Measurements from ENCODE around the gene KLHDC10. TPM values are rescaled to one million over a fixed set of nuclear protein-coding genes. Genes with fewer than 3 reads are reported as not detected.

The KLHDC10 gene
- total and polyA plus RNA-seq, 2 of the 13 experiments (the other 11 are each of a cell fraction or from before 2014, with no cell fraction given), result 11.9 to 21.6 TPM

DNA sequence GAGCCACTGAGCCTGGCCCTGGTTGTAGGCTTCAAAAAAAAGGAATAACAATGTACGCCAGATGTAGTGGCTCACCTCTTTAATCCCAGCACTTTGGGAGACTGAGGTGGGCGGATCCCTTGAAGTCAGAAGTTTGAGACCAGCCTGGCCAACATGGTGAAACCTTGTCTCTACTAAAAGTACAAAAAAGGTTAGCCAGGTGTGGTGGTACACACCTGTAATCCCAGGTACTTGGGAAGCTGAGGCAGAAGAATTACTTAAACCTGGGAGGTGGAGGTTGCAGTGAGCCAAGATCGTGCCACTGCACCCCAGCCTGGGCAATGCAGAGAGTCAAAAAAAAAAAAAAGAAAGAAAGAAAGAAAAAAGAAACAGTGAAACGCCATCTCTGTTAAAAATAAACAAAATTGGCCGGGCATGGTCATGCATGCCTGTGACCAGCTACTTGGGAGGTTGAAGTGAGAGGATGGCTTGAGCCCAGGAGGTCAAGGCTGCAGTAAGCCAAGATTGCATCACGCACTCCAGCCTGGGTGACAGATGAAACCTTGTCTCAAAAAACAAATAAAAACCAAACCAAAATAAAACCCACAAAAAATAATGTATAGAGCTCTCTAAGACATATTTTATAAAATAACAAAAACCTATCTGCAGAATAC, 4.7 kb upstream of the KLHDC10 start:
- peak; percentile 72 for DNase-seq (ENCODE audit: low spot score)
- H3K27ac ChIP-seq (ENCODE audit: extremely low read length, insufficient read depth, low read length), result peak overlapping the region; percentile 74
- TF ChIP-seq RXRA (CRISPR knock-in tag; IDR thresholded peaks at IDR 0.05) (peak; percentile 77; the same call in 1 of the 2 replicates), NFE2L1 (CRISPR knock-in tag; IDR thresholded peaks at IDR 0.05; ENCODE audit: borderline replicate concordance) (no peak), ZNF563 (CRISPR knock-in tag; IDR thresholded peaks at IDR 0.05) (no peak), NBN (conservative IDR thresholded peaks at IDR 0.05) (no peak), KDM6A (CRISPR knock-in tag; IDR thresholded peaks at IDR 0.05; ENCODE audit: low read depth) (peak; percentile 36; the same call in 1 of the 2 replicates)
- TF ChIP-seq, protein P1, sequence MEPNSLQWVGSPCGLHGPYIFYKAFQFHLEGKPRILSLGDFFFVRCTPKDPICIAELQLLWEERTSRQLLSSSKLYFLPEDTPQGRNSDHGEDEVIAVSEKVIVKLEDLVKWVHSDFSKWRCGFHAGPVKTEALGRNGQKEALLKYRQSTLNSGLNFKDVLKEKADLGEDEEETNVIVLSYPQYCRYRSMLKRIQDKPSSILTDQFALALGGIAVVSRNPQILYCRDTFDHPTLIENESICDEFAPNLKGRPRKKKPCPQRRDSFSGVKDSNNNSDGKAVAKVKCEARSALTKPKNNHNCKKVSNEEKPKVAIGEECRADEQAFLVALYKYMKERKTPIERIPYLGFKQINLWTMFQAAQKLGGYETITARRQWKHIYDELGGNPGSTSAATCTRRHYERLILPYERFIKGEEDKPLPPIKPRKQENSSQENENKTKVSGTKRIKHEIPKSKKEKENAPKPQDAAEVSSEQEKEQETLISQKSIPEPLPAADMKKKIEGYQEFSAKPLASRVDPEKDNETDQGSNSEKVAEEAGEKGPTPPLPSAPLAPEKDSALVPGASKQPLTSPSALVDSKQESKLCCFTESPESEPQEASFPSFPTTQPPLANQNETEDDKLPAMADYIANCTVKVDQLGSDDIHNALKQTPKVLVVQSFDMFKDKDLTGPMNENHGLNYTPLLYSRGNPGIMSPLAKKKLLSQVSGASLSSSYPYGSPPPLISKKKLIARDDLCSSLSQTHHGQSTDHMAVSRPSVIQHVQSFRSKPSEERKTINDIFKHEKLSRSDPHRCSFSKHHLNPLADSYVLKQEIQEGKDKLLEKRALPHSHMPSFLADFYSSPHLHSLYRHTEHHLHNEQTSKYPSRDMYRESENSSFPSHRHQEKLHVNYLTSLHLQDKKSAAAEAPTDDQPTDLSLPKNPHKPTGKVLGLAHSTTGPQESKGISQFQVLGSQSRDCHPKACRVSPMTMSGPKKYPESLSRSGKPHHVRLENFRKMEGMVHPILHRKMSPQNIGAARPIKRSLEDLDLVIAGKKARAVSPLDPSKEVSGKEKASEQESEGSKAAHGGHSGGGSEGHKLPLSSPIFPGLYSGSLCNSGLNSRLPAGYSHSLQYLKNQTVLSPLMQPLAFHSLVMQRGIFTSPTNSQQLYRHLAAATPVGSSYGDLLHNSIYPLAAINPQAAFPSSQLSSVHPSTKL (CRISPR knock-in tag; IDR thresholded peaks at IDR 0.05), result peak; percentile 91
- TF ChIP-seq, protein P2, sequence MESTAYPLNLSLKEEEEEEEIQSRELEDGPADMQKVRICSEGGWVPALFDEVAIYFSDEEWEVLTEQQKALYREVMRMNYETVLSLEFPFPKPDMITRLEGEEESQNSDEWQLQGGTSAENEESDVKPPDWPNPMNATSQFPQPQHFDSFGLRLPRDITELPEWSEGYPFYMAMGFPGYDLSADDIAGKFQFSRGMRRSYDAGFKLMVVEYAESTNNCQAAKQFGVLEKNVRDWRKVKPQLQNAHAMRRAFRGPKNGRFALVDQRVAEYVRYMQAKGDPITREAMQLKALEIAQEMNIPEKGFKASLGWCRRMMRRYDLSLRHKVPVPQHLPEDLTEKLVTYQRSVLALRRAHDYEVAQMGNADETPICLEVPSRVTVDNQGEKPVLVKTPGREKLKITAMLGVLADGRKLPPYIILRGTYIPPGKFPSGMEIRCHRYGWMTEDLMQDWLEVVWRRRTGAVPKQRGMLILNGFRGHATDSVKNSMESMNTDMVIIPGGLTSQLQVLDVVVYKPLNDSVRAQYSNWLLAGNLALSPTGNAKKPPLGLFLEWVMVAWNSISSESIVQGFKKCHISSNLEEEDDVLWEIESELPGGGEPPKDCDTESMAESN (CRISPR knock-in tag; conservative IDR thresholded peaks at IDR 0.05), result no peak
- TF ChIP-seq, protein P3, sequence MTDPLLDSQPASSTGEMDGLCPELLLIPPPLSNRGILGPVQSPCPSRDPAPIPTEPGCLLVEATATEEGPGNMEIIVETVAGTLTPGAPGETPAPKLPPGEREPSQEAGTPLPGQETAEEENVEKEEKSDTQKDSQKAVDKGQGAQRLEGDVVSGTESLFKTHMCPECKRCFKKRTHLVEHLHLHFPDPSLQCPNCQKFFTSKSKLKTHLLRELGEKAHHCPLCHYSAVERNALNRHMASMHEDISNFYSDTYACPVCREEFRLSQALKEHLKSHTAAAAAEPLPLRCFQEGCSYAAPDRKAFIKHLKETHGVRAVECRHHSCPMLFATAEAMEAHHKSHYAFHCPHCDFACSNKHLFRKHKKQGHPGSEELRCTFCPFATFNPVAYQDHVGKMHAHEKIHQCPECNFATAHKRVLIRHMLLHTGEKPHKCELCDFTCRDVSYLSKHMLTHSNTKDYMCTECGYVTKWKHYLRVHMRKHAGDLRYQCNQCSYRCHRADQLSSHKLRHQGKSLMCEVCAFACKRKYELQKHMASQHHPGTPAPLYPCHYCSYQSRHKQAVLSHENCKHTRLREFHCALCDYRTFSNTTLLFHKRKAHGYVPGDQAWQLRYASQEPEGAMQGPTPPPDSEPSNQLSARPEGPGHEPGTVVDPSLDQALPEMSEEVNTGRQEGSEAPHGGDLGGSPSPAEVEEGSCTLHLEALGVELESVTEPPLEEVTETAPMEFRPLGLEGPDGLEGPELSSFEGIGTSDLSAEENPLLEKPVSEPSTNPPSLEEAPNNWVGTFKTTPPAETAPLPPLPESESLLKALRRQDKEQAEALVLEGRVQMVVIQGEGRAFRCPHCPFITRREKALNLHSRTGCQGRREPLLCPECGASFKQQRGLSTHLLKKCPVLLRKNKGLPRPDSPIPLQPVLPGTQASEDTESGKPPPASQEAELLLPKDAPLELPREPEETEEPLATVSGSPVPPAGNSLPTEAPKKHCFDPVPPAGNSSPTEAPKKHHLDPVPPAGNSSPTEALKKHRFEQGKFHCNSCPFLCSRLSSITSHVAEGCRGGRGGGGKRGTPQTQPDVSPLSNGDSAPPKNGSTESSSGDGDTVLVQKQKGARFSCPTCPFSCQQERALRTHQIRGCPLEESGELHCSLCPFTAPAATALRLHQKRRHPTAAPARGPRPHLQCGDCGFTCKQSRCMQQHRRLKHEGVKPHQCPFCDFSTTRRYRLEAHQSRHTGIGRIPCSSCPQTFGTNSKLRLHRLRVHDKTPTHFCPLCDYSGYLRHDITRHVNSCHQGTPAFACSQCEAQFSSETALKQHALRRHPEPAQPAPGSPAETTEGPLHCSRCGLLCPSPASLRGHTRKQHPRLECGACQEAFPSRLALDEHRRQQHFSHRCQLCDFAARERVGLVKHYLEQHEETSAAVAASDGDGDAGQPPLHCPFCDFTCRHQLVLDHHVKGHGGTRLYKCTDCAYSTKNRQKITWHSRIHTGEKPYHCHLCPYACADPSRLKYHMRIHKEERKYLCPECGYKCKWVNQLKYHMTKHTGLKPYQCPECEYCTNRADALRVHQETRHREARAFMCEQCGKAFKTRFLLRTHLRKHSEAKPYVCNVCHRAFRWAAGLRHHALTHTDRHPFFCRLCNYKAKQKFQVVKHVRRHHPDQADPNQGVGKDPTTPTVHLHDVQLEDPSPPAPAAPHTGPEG (CRISPR knock-in tag; IDR thresholded peaks at IDR 0.05), result no peak

More for the DNA sequence above, 4.7 kb upstream of the KLHDC10 start:
- Histone ChIP-seq H2AFZ (ENCODE audit: low read length) (no peak overlapping the region), H3K27me3 (ENCODE audit: control insufficient read depth in 1 of 2, insufficient read depth in 2 of 2, low read length in 2 of 2) (no peaks in the 10 kb centered on the region), H3K79me2 (ENCODE audit: insufficient read depth, low read length) (no peaks in the 10 kb centered on the region), H3K9ac (ENCODE audit: insufficient read depth, low read depth, low read length) (no peak overlapping the region), H3K4me1 (ENCODE audit: insufficient read depth, low read length) (peaks cover 49% of the 10 kb centered on the region), H3K4me2 (ENCODE audit: low read depth, low read length) (peak overlapping the region; percentile 36; the same call in 1 of the 2 replicates), H3K9me3 (ENCODE audit: low read length) (no peaks in the 10 kb centered on the region), H3K36me3 (replicated peaks in 1 of 2; ENCODE audit: control insufficient read depth in 1 of 2, insufficient read depth in 2 of 2, low read length in 2 of 2) (no peaks in the 10 kb centered on the region), H4K20me1 (ENCODE audit: insufficient read depth, low read length) (no peaks in the 10 kb centered on the region), H3K4me3 (replicated peaks in 1 of 3; ENCODE audit: insufficient read depth in 1 of 3, low read depth in 2 of 3, low read length in 3 of 3) (peak overlapping the region in 1 of 3 experiments; percentile 40; a peak in 2 of 6 replicates)
- ChIA-PET POLR2A (interaction anchor here (1.0 kb wide), 1 partner anchor 139 kb away, joined by 6 read pairs; the partner anchor contains the start of gene TMEM209), CTCF (ENCODE audit: low intra/inter-chr PET ratio, low total read pairs) (no interaction called here)
- intact Hi-C loops (cut with micrococcal nuclease; ENCODE audit: unreplicated experiment) (no loop called here), in situ Hi-C loops (cut with HindIII; ENCODE audit: extremely low pct_ligation_motif_present, low pct_unique_long_range_greater_than_20kb) (no loop called here)
- WGBS (ENCODE audit: low lambda C conversion rate), result 26% methylated on average over 6 of the region's 6 CpGs
- FAIRE-seq, result peak; percentile 76
- no TSS peak for BruUV-seq (replicated peaks)
- ATAC-seq, result 0 out of 3 replicates have a peak, but pooled peaks have one; percentile 6
